GM19099 (cell line): ENCODE data around the gene ERP44.

Experiments used
- POLR2A ChIP-seq: IDR thresholded peaks from 3 replicates; pipeline ENCODE4 v1.6.1; 2011; ENCODE audit warnings: low read depth; ENCODE audit not compliant: insufficient read length; ENCODE audit errors: extremely low read depth

The ERP44 gene

DNA sequence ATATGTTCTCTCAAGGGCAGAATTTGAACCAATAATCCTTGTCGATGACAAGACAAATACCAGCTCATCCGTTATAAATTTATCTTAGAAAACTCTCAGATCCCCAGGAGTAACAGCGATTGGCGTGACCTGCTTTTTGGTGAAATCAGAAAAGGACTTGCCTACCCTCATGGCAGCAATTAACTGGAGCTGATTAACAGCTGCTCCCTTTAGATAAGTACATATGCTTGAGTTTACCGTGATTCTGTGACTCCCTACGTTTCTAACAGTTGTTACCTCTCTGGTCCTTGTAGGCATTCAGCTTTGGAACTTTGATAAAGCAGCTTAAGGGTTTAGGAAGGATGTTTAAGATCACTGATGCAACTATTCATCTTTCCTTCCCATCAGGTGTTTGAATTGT is 2.8 kb upstream of the ERP44 start:
- TF ChIP-seq POLR2A = no peak

GRCh38 chr9:100100146-100100667 is 1.4 kb upstream of the ERP44 start:
- no peak for TF ChIP-seq POLR2A

DNA sequence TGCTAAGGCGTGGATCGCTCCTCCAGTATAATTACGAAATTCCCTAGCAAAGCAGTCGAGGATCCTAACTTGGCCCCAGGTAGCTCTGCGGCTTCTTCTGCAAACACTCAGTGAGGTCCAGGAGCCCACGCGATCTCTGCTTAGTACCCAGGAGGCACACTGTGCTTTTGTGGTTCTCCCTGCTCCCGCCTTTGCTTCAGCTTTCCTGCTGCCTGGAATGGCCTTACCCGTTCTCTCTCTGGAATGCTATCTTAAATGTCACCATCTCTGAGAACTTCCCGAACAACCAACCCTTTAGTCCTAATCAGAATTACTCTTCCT is 882 bp upstream of the ERP44 start:
- no peak for TF ChIP-seq POLR2A

GRCh38 chr9:100098046-100098886 is 534 bp downstream of the ERP44 start:
- no peak for TF ChIP-seq POLR2A

DNA sequence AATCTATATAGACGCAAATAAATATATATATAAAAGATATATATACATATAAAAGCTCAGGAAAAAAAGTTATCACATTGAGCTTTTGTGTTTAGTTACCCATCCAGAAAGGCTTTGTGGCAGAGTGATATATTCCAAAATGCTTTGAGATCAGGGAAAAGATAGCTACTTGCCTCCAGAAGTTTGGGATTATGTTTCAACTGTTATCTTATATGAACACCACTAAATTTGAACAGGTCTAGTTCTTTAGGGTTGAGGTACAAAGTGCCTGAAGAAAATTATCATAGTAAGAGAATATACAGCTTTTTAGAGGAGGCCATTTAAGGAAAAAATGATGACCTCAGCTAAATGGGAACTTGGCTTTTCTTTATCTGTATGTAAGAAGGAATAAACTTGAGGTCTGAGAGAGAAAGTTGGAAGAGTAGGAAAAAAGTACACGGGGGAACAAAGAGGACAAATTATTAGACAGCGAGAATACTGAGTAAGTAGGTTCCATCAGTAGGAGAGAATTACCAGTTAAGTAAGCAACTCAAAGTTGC is 2.4 kb downstream of the ERP44 start:
- TF ChIP-seq POLR2A = no peak

DNA sequence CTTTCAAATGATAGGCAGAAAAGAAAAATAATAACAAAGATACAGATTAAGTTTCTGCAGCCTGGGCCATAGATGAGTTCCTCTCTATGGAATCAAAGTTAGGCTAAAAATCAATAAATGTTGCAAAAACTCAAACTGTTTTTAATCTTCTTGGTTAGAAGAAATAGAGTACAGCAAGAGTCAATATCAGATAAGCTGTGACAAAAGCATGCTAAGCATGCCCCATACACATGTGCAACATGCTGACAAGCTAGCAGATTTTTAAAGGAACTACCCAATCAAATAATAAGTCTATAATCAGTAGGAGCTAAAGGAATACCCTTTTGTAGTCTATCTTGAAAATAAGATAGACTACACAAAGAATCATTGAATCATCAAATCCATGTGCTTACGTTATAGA is 6.7 kb downstream of the ERP44 start:
- TF ChIP-seq POLR2A = no peak

GRCh38 chr9:100091650-100092049 is 7.2 kb downstream of the ERP44 start:
- no peak for TF ChIP-seq POLR2A

DNA sequence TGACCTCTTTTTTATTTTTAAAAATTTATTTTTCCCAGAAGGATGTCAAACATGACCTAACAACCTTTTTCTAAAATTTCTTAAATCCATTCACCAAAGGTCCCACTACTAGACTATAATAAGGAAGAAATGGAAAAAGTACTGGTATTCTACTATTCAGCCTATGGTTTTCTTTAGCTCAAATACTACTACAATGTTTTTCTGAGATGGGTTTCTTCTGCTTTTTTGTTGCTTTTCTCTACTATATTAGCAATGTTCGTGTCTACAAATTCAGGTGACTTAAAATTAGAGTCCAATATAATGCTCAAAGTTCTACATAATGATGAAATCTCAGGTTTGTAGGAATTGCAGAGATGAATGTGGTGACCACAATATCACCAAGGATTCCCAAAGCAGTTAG is 7.9 kb downstream of the ERP44 start:
- TF ChIP-seq POLR2A = no peak

- TF ChIP-seq POLR2A = no peak
These were observed 10.6 kb downstream of the ERP44 start for GRCh38 chr9:100088202-100088601.

DNA sequence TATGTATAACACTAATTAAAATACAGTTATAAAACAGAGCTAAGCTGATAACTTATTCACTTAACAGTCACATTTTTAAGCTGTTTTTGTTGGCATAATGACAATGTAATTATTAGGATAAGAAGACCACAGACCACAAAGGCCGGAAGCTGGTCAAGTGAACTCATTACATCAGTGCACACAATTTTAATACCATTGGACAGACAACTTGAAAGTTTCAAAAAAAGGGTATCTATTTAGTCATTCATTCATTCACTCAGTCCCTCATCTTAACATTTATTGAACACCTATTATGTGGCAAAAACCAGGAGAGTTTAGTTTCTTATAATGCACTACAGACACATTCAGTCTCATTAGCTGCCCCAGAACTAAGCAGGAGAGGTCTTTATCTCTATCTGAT is 11.6 kb downstream of the ERP44 start:
- no peak for TF ChIP-seq POLR2A

GRCh38 chr9:100086097-100086635 is 12.6 kb downstream of the ERP44 start:
- TF ChIP-seq POLR2A = no peak

- no peak for TF ChIP-seq POLR2A
These were observed 14.1 kb downstream of the ERP44 start for GRCh38 chr9:100084734-100085133.

DNA sequence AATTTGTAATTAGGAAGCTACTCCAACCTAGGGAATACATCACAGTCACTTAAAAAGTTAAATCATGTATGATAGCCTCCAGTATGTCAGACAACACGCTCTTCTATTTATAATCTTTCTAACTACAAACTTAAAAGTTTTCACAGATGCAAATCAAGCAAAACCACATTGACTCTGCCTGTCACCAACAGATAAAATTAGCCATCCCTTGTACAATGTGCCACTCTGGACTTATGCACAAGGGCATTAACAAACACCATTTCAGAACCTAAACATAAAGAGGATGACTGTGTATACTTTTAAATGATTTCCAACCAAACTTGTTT is 14.7 kb downstream of the ERP44 start:
- TF ChIP-seq POLR2A = no peak

- no peak for TF ChIP-seq POLR2A
These were observed 15.2 kb downstream of the ERP44 start for GRCh38 chr9:100083448-100084127.

DNA sequence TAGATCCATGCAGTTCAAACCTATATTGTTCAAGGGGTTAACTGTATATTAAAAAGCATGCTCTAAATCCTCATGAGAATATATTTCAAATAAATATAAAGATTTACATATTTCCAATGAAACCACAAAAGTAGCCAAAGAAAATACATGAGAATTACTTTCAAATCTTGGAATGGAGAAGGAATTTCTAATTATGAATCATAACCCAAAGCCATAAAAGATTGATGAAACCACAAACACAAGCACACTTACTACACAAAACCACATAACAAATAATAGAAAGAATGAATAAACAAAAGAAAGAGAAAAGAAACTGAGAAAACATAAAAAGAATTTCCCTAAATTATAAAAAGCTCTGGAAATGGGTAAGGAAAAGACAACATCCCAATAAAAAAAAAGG is 16.0 kb downstream of the ERP44 start:
- no peak for TF ChIP-seq POLR2A

- no peak for TF ChIP-seq POLR2A
These were observed 23.8 kb downstream of the ERP44 start for GRCh38 chr9:100074989-100075388.
